HUES6 (cell line): Measurements from ENCODE around the gene FAM222A.

Experiments
- H3K27ac ChIP-seq: 2 replicates; pipeline ENCODE4 v1.7.0; 2013; ENCODE audit warnings: low read depth, mild to moderate bottlenecking, low read length, inconsistent platforms
- H3K27me3 ChIP-seq: 2 replicates; pipeline ENCODE4 v1.6.1; 2013; ENCODE audit warnings: low read length; ENCODE audit not compliant: control insufficient read depth, insufficient read depth
- H3K36me3 ChIP-seq: 2 replicates; pipeline ENCODE4 v1.6.1; 2013; ENCODE audit warnings: low read length; ENCODE audit not compliant: control insufficient read depth, insufficient read depth
- H3K4me1 ChIP-seq: 2 replicates; pipeline ENCODE4 v1.6.1; 2013; ENCODE audit warnings: low read length; ENCODE audit not compliant: control insufficient read depth, insufficient read depth
- H3K4me3 ChIP-seq: 2 replicates; pipeline ENCODE4 v1.5.1; 2013; ENCODE audit warnings: low read depth, low read length
- H3K9ac ChIP-seq: one replicate; pipeline ENCODE4 v1.6.1; 2013; ENCODE audit warnings: mild to moderate bottlenecking, low read length
- H3K9me3 ChIP-seq: 2 replicates; pipeline ENCODE4 v1.6.1; 2013; ENCODE audit warnings: low read depth, low read length; ENCODE audit not compliant: control insufficient read depth, insufficient read depth

The FAM222A gene

GRCh38 chr12:109741970-109742703, 28.5 kb downstream of the FAM222A start:
- H3K9me3 ChIP-seq = no peaks in the 10 kb centered on the region
- H3K36me3 ChIP-seq = no peaks in the 10 kb centered on the region
- peaks cover 11% of the 10 kb centered on the region for H3K4me1 ChIP-seq
- H3K4me3 ChIP-seq = no peak overlapping the region
- no peak overlapping the region for H3K9ac ChIP-seq
- no peak overlapping the region for H3K27ac ChIP-seq
- no peaks in the 10 kb centered on the region for H3K27me3 ChIP-seq

- no peaks in the 10 kb centered on the region for H3K36me3 ChIP-seq
- H3K4me3 ChIP-seq = no peak overlapping the region
- no peaks in the 10 kb centered on the region for H3K27me3 ChIP-seq
- no peak overlapping the region for H3K27ac ChIP-seq
- no peak overlapping the region for H3K9ac ChIP-seq
- H3K9me3 ChIP-seq = no peaks in the 10 kb centered on the region
- peaks cover 7% of the 10 kb centered on the region for H3K4me1 ChIP-seq
Measured at GRCh38 chr12:109743076-109743910, 29.7 kb downstream of the FAM222A start.

GRCh38 chr12:109744026-109744425, 30.4 kb downstream of the FAM222A start:
- Histone ChIP-seq H3K9ac (no peak overlapping the region), H3K9me3 (no peaks in the 10 kb centered on the region), H3K27me3 (no peaks in the 10 kb centered on the region), H3K4me3 (no peak overlapping the region), H3K4me1 (peaks cover 7% of the 10 kb centered on the region), H3K27ac (no peak overlapping the region), H3K36me3 (no peaks in the 10 kb centered on the region)

- no peaks in the 10 kb centered on the region for H3K36me3 ChIP-seq
- H3K4me1 ChIP-seq = no peaks in the 10 kb centered on the region
- no peaks in the 10 kb centered on the region for H3K9me3 ChIP-seq
- no peak overlapping the region for H3K4me3 ChIP-seq
- no peak overlapping the region for H3K27ac ChIP-seq
- H3K27me3 ChIP-seq = no peaks in the 10 kb centered on the region
- H3K9ac ChIP-seq = no peak overlapping the region
Measured at GRCh38 chr12:109744986-109745942, 31.6 kb downstream of the FAM222A start.

- Histone ChIP-seq H3K4me3 (no peak overlapping the region), H3K36me3 (no peaks in the 10 kb centered on the region), H3K27me3 (no peaks in the 10 kb centered on the region), H3K9me3 (peaks cover 10% of the 10 kb centered on the region; the same call in 1 of the 2 replicates), H3K4me1 (peaks cover 6% of the 10 kb centered on the region; the same call in 1 of the 2 replicates), H3K27ac (no peak overlapping the region; the same call in 1 of the 2 replicates), H3K9ac (no peak overlapping the region)
Measured at GRCh38 chr12:109752117-109753053, 38.8 kb downstream of the FAM222A start.

- H3K27ac ChIP-seq = no peak overlapping the region
Measured at GRCh38 chr12:109753054-109753401, 39.4 kb downstream of the FAM222A start.

GRCh38 chr12:109753959-109754358, 40.3 kb downstream of the FAM222A start:
- H3K4me1 ChIP-seq = peaks cover 19% of the 10 kb centered on the region
- H3K27ac ChIP-seq = no peak overlapping the region

More at GRCh38 chr12:109753054-109753401, 39.4 kb downstream of the FAM222A start:
- H3K27me3 ChIP-seq = no peaks in the 10 kb centered on the region
- H3K9ac ChIP-seq = no peak overlapping the region
- peaks cover 10% of the 10 kb centered on the region for H3K4me1 ChIP-seq
- H3K9me3 ChIP-seq = peaks cover 10% of the 10 kb centered on the region; the same call in 1 of the 2 replicates
- no peak overlapping the region for H3K4me3 ChIP-seq
- no peaks in the 10 kb centered on the region for H3K36me3 ChIP-seq

GRCh38 chr12:109756457-109756856, 42.8 kb downstream of the FAM222A start:
- Histone ChIP-seq H3K9ac (no peak overlapping the region), H3K27ac (no peak overlapping the region), H3K36me3 (no peaks in the 10 kb centered on the region), H3K9me3 (peaks cover 10% of the 10 kb centered on the region; the same call in 1 of the 2 replicates), H3K27me3 (no peaks in the 10 kb centered on the region), H3K4me3 (no peak overlapping the region), H3K4me1 (peaks cover 25% of the 10 kb centered on the region)

More at GRCh38 chr12:109753959-109754358, 40.3 kb downstream of the FAM222A start:
- no peak overlapping the region for H3K4me3 ChIP-seq
- H3K9me3 ChIP-seq = peaks cover 10% of the 10 kb centered on the region; the same call in 1 of the 2 replicates
- H3K36me3 ChIP-seq = no peaks in the 10 kb centered on the region
- H3K27me3 ChIP-seq = no peaks in the 10 kb centered on the region
- H3K9ac ChIP-seq = no peak overlapping the region

- H3K9me3 ChIP-seq = peaks cover 10% of the 10 kb centered on the region; the same call in 1 of the 2 replicates
- H3K27ac ChIP-seq = no peak overlapping the region
- H3K4me3 ChIP-seq = no peak overlapping the region
- no peaks in the 10 kb centered on the region for H3K36me3 ChIP-seq
- H3K27me3 ChIP-seq = no peaks in the 10 kb centered on the region
- peaks cover 22% of the 10 kb centered on the region for H3K4me1 ChIP-seq
- H3K9ac ChIP-seq = no peak overlapping the region
Measured at GRCh38 chr12:109757671-109758265, 44.1 kb downstream of the FAM222A start.
